B cell (primary cell): ENCODE results near the gene LDOC1. TPM values are rescaled to one million over a fixed set of nuclear protein-coding genes. Genes with fewer than 3 reads are reported as not detected.

Experiments
- ATAC-seq: fragments of 200-7000 bp; cut with Tn5 transposase; one replicate; pipeline ENCODE4 v1.10.0; 2021; ENCODE audit warnings: low read depth, mild to moderate bottlenecking, moderate number of reproducible peaks, moderate library complexity
- CTCF ChIA-PET: fragments of 350-600 bp; sonication (Branson Sonifier 250); formaldehyde crosslinking; loops from one replicate; lab custom pipeline; 2021; ENCODE audit warnings: antibody characterized with exemption, inconsistent platforms; lab: Charles Lee
- POLR2A ChIA-PET: fragments of 350-600 bp; sonication (Branson Sonifier 250); formaldehyde crosslinking; loops from one replicate; lab custom pipeline; 2021; ENCODE audit warnings: antibody characterized with exemption; lab: Charles Lee
- DNase-seq: peaks from one replicate; pipeline ENCODE4 v3.0.0; 2013
- H2AFZ ChIP-seq: 2 replicates; pipeline ENCODE4 v1.6.1; 2012; ENCODE audit warnings: mild to moderate bottlenecking, low read depth, low read length; ENCODE audit not compliant: insufficient read depth, poor library complexity, severe bottlenecking
- H3K27ac ChIP-seq, 2 donors: 1 replicate in 1 of 2; 2 replicates in 1 of 2; pipeline ENCODE4 v1.5.1; 2012 to 2013; ENCODE audit warnings: low read length in 2 of 2, mild to moderate bottlenecking in 2 of 2, moderate library complexity in 1 of 2
- H3K27me3 ChIP-seq, 4 experiments: fragments of 200-600 bp in 1 of 4; sonication (generic) in 1 of 4; replicated peaks in 1 of 4; 1 replicate in 2 of 4; 2 replicates in 2 of 4; pipeline versions ENCODE4 v1.6.1 to v1.7.0; 2013 to 2016; ENCODE audit warnings: low read length in 3 of 4, mild to moderate bottlenecking in 2 of 4, mixed read lengths in 1 of 4, moderate library complexity in 1 of 4; ENCODE audit not compliant: insufficient read depth in 4 of 4, control insufficient read depth in 3 of 4; ENCODE audit errors: control extremely low read depth in 1 of 4
- H3K36me3 ChIP-seq, 2 experiments: replicated peaks in 1 of 2; 1 replicate in 1 of 2; 2 replicates in 1 of 2; pipeline versions ENCODE4 v1.6.1 to v1.7.1; 2013; ENCODE audit warnings: low read length in 1 of 2; ENCODE audit not compliant: insufficient read depth in 2 of 2, control insufficient read depth in 1 of 2; ENCODE audit errors: control extremely low read depth in 1 of 2, extremely low read depth in 1 of 2
- H3K4me1 ChIP-seq, 2 donors: fragments of 200-600 bp in 1 of 2; sonication (generic) in 1 of 2; 1 replicate in 1 of 2; 2 replicates in 1 of 2; pipeline versions ENCODE4 v1.5.1 to v1.6.1; 2013 to 2017; ENCODE audit warnings: low read length in 2 of 2; ENCODE audit not compliant: control insufficient read depth in 2 of 2, insufficient read depth in 2 of 2
- H3K4me2 ChIP-seq: replicated peaks from 2 replicates; pipeline ENCODE3; 2012; ENCODE audit warnings: mild to moderate bottlenecking, low read depth, low read length; ENCODE audit not compliant: poor library complexity, severe bottlenecking
- H3K4me3 ChIP-seq, 5 experiments: fragments of 200-600 bp in 1 of 5; sonication (generic) in 1 of 5; 1 replicate in 3 of 5; 2 replicates in 2 of 5; pipeline versions ENCODE4 v1.5.1 to v1.7.0; 2011 to 2016; ENCODE audit warnings: low read length in 4 of 5, mild to moderate bottlenecking in 4 of 5, low read depth in 2 of 5, control low read depth in 1 of 5, moderate library complexity in 1 of 5; ENCODE audit not compliant: insufficient read depth in 1 of 5; ENCODE audit errors: control extremely low read depth in 1 of 5, extremely low read depth in 1 of 5
- H3K79me2 ChIP-seq: fragments of 200-600 bp; sonication (generic); one replicate; pipeline ENCODE4 v1.6.0; 2016; ENCODE audit warnings: low read length; ENCODE audit not compliant: control insufficient read depth, insufficient read depth
- H3K9ac ChIP-seq: fragments of 200-600 bp; sonication (generic); 2 replicates; pipeline ENCODE4 v1.6.1; 2017; ENCODE audit warnings: mild to moderate bottlenecking, low read length, moderate library complexity
- H3K9me3 ChIP-seq, 3 donors: one replicate each; pipeline versions ENCODE4 v1.6.1 to v1.7.1; 2013; ENCODE audit warnings: low read length in 2 of 3; ENCODE audit not compliant: control insufficient read depth in 2 of 3, insufficient read depth in 1 of 3; ENCODE audit errors: control extremely low read depth in 1 of 3
- H4K20me1 ChIP-seq: 2 replicates; pipeline ENCODE4 v1.6.0; 2012; ENCODE audit warnings: mild to moderate bottlenecking, low read length; ENCODE audit not compliant: insufficient read depth, control insufficient read depth, poor library complexity, severe bottlenecking
- H3K27ac Mint-ChIP-seq: one replicate; pipeline ENCODE4 v1.8.0; 2021; ENCODE audit warnings: mixed read lengths
- H3K27me3 Mint-ChIP-seq: one replicate; pipeline ENCODE4 v1.8.0; 2021; ENCODE audit warnings: mixed read lengths
- H3K4me1 Mint-ChIP-seq: one replicate; pipeline ENCODE4 v1.8.0; 2021; ENCODE audit warnings: mixed read lengths
- H3K4me3 Mint-ChIP-seq: one replicate; pipeline ENCODE4 v1.8.0; 2021; ENCODE audit warnings: mixed read lengths
- H3K9me3 Mint-ChIP-seq: one replicate; pipeline ENCODE4 v1.8.0; 2022; ENCODE audit warnings: mixed read lengths; ENCODE audit not compliant: insufficient read depth
- EZH2 ChIP-seq: IDR thresholded peaks from 2 replicates; pipeline ENCODE4 v1.6.1; 2012; ENCODE audit warnings: borderline replicate concordance, low read depth, mild to moderate bottlenecking, moderate library complexity, low read length; ENCODE audit not compliant: insufficient read depth, poor library complexity, severe bottlenecking
- WGBS: methylation state at CpG from one replicate; pipeline ENCODE4 v1.1.5; 2013; ENCODE audit warnings: missing lambda C conversion rate; ENCODE audit not compliant: insufficient coverage; 5-methylcytosine and 5-hydroxymethylcytosine counted together
- intact Hi-C: fragments of 100-400 bp; cut with micrococcal nuclease; formaldehyde crosslinking; loops from one replicate; pipeline ENCODE4 v1.10.0; 2022
- polyA minus RNA-seq: library from RNA; depleted of rRNA, polyadenylated mRNA; stranded (reverse); fragments of >200 nt; gene quantifications from 2 replicates; pipeline ENCODE4 v1.2.3, GENCODE V29; 2012
- polyA plus RNA-seq: library from polyadenylated mRNA; depleted of rRNA; stranded (reverse); fragments of >200 nt; gene quantifications from 2 replicates; pipeline ENCODE4 v1.2.3, GENCODE V29; 2012
- total RNA-seq, 2 donors: library from RNA; stranded (reverse); fragments of 120-200 nt in 1 of 2; gene quantifications; 1 replicate in 1 of 2; 2 replicates in 1 of 2; pipeline versions ENCODE4 v1.2.3 to v1.2.4, GENCODE V29; 2013 to 2022
- TF ChIP-seq, protein P1 (sequence below): fragments of 200-600 bp; IDR thresholded peaks from one replicate; pipeline ENCODE4 v1.8.0; 2022; ENCODE audit warnings: antibody characterized with exemption, mild to moderate bottlenecking

The LDOC1 gene
- total RNA-seq (8.8 and 11.5 TPM in 2 replicates), polyA plus RNA-seq (3.8 and 7.9 TPM in 2 replicates), polyA minus RNA-seq (5.2 and 5.4 TPM in 2 replicates)
- total RNA-seq (2013): 3.2 TPM

DNA sequence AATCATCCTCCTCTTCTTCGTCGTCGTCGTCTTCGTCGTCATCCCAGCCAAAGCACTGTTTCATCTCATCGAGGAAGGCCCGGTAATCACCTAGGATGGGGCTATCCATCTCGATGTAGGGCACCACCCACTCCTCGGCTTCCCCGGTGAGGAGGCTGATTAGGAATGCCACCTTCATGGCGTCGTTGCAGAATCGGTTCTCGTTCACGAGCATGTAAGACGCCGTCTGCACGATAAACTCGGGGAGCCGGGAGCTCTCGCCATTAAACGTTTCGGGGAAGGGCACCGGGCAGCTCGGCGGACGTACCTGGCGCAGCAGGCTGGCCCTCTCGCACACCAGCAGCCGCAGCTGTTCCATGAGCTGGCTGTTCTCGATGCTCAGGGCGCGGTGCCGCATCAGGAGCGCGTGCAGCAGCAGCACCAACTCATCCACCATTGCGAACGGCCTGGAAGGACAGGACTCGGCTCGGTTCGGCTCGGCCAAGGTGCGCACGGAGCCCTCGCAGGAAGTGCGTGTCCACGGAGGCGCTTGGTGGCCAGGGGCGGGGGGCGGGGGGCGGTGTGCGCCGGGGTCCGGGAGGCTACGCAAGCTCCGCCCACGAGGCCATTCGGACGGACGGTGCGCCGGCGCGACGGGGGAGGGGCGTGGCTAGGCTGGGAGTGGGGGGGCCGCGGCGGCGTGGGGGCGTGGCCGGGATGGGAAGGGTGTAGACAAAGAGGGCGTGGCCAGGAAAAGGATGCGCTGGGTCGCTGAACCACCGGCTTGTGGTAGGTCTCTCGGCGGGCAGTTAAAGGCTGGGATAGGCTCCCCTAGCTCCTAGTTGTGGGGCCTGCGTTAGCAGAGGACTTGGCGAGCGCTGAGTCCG is at the start of gene LDOC1:
LDOC1 (minus strand) TSS at position 544 of the 866 bp plus-strand sequence; CDS start at position 436, 108 bp downstream.
- intact Hi-C loops: no loop called here
- 7% methylated on average over 48 of the region's 83 CpGs for WGBS
- peak within 1 kb of the TSS; percentile 76 for H2AFZ ChIP-seq
- no peaks in the 10 kb centered on the region for H3K79me2 ChIP-seq
- ChIA-PET CTCF (no interaction called here), POLR2A (no interaction called here)
- no peaks in the 10 kb centered on the region for H3K27me3 ChIP-seq
- H3K9ac ChIP-seq: peak within 1 kb of the TSS; percentile 60
- peak within 1 kb of the TSS in 4 of 5 experiments; percentile 48 to 61 (median 57) for H3K4me3 ChIP-seq
- H4K20me1 ChIP-seq: no peaks in the 10 kb centered on the region
- peak; percentile 83 for DNase-seq
- Mint-ChIP-seq H3K27ac (peak within 1 kb of the TSS; percentile 32), H3K9me3 (no peaks in the 10 kb centered on the region), H3K4me3 (peak within 1 kb of the TSS; percentile 84), H3K27me3 (no peaks in the 10 kb centered on the region), H3K4me1 (peaks cover 6% of the 10 kb centered on the region)
- peak within 1 kb of the TSS; percentile 73 for H3K4me2 ChIP-seq
- H3K4me1 ChIP-seq: peaks cover 6 to 14% of the 10 kb centered on the region in 2 donors
- H3K27ac ChIP-seq: no peak within 1 kb of the TSS
- no peaks in the 10 kb centered on the region for H3K36me3 ChIP-seq
- H3K9me3 ChIP-seq: no peaks in the 10 kb centered on the region
- TF ChIP-seq EZH2: no peak
- TF ChIP-seq, protein P1, sequence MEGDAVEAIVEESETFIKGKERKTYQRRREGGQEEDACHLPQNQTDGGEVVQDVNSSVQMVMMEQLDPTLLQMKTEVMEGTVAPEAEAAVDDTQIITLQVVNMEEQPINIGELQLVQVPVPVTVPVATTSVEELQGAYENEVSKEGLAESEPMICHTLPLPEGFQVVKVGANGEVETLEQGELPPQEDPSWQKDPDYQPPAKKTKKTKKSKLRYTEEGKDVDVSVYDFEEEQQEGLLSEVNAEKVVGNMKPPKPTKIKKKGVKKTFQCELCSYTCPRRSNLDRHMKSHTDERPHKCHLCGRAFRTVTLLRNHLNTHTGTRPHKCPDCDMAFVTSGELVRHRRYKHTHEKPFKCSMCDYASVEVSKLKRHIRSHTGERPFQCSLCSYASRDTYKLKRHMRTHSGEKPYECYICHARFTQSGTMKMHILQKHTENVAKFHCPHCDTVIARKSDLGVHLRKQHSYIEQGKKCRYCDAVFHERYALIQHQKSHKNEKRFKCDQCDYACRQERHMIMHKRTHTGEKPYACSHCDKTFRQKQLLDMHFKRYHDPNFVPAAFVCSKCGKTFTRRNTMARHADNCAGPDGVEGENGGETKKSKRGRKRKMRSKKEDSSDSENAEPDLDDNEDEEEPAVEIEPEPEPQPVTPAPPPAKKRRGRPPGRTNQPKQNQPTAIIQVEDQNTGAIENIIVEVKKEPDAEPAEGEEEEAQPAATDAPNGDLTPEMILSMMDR: no peak
- peak; percentile 93 for ATAC-seq

DNA sequence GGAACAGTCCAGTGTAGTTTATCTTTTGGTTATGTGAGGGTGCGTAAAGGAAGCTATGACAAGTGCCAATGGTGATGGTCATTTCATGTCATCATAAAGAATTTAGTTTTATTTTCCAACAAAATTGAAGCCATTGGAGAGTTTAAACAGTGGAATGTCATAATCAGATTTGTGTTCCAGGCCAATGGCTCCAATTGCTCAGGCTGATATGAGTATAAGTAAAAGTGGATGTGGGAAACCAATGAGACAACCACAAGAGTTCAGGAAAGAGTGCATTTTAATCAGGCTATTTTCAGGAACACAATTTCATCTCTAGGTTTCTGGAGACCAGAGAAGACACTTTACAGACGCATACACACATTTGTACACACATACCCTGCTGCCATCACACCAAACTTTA is 44.7 kb upstream of the LDOC1 start:
- Histone ChIP-seq H3K4me3 (no peak overlapping the region), H3K79me2 (no peaks in the 10 kb centered on the region), H3K4me2 (no peak overlapping the region), H3K4me1 (no peaks in the 10 kb centered on the region), H3K9me3 (no peaks in the 10 kb centered on the region), H3K27ac (no peak overlapping the region), H3K36me3 (no peaks in the 10 kb centered on the region), H4K20me1 (no peaks in the 10 kb centered on the region), H3K27me3 (no peaks in the 10 kb centered on the region), H3K9ac (no peak overlapping the region), H2AFZ (no peak overlapping the region)
- intact Hi-C loops: no loop called here
- no CpG with 5 or more reads among the region's 2 CpGs for WGBS
- ATAC-seq (no peak), DNase-seq (no peak)
- H3K4me1 Mint-ChIP-seq: no peaks in the 10 kb centered on the region
- no peaks in the 10 kb centered on the region for H3K27me3 Mint-ChIP-seq
- TF ChIP-seq EZH2: no peak
- TF ChIP-seq, protein P1: no peak
- no peak overlapping the region for H3K27ac Mint-ChIP-seq
- CTCF ChIA-PET: no interaction called here
- H3K9me3 Mint-ChIP-seq: no peaks in the 10 kb centered on the region
- H3K4me3 Mint-ChIP-seq: no peak overlapping the region
- POLR2A ChIA-PET: no interaction called here
